GM21515 (cell line): ENCODE measurements around the gene TEX36.
"Not testable (repeated sequence)": the region's sequence is repeated elsewhere in the genome, so short reads cannot be mapped to it uniquely, and the experiment has no call there.

Experiments
- ATAC-seq: cut with Tn5 transposase; IDR thresholded peaks from one replicate; pipeline ENCODE4 v1.9.1; 2021; ENCODE audit not compliant: unreplicated experiment

Gene TEX36, protein sequence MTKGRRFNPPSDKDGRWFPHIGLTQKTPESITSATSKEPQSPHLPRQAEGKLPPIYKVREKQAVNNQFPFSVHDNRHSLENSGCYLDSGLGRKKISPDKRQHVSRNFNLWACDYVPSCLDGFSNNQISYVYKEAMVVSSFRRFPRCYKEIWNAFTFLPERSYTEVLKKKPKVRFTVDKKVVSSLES

DNA sequence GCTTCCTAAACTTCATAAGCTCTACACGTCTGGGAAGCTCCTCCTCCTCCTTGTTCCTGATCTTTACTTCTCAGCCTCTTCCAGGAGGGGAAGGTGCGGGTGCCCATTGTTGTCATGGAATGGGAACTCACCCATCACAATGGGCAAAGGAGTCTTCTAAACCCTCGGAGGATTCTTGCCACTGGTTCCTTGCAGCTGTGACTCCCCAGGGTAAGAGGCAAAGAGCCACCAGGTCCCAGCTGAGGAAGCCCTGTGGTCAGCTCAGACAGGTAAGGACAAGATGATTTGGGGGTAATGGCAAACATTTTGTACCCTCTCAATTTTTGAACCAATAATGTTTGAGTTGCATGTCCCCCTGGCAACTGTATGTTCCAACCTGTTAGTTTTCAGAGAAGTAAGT is at the start of gene TEX36:
TEX36 (minus strand) TSS at position 101 of the 400 bp plus-strand sequence. CDS start 174 bp downstream, outside the sequence.
- ATAC-seq, result no peak

DNA sequence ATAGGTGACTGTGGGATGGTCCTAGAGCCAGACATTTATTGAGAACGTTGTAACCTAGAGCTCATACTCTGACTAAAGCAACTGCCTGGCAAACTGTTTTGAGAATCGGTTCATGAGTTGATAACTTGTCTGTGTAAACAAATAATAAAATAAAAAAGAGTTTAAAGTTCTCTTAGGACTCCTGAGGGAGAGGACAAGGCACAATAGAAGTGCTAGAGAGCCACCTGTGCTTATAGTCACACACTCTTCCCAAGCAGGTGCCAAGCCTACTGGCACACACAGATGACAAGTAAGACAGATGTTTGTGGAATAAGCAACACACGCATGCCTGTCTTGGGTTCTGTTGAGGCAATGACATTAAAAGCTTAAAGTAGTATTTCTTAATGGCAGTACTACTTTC is 44.5 kb upstream of the TEX36 start:
- no peak for ATAC-seq

DNA sequence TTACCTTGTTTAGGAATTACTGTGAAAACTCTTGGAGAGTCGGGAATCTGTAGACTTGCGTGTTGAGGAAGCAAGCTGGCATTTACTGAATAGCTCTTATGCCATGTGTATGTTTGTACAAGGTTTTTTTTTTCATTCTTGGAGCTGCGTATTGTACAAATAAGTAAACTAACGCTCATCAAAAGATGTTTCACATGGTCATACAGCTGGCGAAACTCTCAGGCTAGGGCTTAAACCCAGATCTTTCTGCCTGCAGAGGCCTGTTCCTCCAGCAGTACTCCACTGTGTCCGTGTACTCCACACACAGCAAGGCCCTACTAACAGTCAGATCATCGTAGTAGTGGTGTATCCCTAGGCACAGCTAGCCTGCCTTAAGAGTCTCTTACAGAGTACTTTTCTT is 44.0 kb upstream of the TEX36 start:
- ATAC-seq, result no peak

DNA sequence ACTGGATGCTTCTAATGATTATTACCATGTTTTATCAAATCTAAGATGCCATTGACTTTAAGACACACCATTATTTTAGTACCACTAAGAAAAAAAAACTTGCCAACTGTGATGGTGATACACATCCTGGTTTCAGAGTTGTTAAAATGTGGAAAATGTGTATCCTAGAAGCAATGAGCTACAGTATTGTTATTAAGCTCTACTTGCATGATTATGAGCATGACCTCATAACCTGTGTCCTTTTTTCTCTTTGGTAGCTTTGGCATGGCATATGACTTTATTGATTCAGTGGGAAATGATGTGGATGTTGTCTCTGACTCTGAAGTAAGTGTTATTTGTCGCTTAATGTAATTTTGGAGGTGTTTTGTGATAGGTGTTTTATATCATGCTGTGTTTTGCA is 39.8 kb upstream of the TEX36 start:
- no peak for ATAC-seq

DNA sequence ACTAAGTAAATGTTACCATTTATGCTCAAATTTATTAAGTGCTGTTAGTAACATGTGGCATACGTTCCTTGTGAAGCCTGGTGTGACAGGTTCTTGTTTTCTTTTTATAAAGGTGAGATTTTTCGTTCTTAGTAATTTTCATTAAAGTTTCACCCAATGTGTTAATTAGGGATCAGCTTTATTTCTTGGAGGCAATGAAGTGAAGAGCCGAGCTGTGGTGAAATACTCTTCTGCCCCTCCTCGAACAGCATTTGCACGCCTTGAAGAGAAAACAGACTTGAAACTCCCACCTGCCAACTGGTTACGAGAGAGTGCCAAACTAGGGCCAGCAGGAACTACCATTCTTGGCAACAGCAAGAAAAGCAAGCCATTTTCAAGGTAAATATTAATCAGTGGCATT is 38.1 kb upstream of the TEX36 start:
- ATAC-seq, result no peak

DNA sequence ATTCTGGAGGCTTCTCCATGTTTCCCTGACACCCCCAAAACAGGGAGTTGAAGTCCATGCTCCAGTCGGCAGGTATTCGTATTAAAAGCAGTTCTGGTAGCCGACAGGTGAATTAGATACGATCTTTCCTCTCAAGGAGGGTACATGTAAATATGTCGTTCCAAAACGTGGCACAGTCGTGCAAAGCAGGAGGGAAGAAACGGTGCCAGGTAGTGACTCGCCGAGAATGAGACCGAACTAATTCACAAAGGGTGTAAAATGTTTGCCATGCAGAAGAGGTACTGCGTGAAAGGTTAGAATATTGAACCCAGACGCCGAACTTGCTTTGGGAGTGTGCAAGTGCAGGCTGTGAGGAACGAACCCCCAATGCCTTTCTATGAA is 37.0 kb upstream of the TEX36 start:
- no peak for ATAC-seq

DNA sequence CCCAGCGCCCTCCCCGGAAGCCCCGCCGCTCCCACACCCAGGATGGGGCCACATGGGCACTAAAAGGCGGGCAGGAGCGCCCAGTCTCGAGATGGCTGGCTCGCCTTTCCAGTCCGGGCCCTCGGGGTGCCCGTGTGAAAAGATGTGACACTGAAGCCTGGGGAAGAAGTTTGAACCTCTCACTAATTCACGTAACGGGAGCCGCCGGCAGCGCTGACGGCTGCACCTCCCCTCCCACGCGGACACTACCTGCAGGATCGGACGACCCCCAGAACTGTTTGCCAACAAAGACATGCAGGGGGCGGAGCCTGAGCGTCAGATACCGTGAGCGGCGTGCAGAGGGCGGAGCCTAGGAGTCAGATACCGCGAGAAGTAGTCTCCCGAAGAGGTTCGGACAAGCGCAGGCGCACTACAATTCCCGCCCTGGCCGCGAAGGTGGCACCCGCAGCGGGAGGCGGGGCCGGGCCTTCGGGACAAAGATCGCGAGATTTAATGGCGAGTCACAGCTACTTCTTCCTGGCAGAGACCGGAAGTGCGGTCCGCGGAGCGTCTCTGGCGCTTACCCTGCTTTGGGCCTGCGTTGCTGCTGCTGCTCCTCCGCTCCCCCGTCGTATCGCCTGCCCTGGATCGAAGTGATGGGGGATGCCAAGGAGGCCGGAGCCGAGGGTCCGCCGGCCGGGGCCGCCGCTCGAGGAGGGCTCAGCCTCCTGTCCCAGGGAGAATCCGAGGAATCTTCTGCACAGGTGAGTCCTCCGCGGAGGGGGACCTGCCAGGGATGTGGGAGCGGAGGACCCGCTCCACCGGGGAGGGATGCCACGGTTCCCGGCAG is 36.4 kb upstream of the TEX36 start, which contains the start of gene EDRF1:
EDRF1 (plus strand) TSS at position 537 of the 829 bp plus-strand sequence; CDS start at position 636, 99 bp downstream.
- ATAC-seq, result peak; percentile 96

DNA sequence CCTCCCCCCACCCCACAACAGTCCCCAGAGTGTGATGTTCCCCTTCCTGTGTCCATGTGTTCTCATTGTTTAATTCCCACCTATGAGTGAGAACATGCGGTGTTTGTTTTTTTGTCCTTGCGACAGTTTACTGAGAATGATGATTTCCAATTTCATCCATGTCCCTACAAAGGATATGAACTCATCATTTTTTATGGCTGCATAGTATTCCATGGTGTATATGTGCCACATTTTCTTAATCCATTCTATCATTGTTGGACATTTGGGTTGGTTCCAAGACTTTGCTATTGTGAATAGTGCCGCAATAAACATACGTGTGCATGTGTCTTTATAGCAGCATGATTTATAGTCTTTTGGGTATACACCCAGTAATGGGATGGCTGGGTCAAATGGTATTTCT is 31.8 kb upstream of the TEX36 start:
- ATAC-seq, result not testable (repeated sequence)

DNA sequence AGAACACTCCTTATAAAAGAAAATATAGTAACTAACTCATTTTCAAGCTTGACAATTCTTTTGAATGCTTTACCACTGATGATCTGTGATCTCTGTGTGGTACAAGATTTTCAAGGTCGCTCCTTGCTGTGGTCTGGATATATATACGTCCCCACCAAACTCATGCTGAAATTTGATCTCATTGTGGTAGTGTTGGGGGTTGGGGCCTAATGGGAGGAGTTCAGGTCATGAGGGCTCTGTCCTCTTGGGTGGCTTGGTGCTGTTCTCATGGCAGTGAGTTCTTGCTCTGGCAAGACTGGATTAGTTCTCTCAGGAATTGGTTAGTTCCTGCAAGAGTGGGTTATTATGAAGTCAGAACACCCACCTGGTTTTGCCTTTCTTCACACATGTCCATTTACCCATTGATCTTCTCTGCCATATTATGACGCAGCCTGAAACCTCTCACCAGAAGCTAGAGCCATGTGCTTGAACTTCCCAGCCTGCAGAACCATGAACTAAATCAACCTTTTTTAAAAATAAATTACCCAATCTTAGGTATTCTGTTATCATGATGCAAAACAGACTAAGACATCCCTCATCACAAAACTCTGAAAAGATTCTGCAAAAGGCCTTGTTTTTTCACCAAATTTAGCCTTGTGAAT is 28.3 kb upstream of the TEX36 start:
- ATAC-seq, result no peak

DNA sequence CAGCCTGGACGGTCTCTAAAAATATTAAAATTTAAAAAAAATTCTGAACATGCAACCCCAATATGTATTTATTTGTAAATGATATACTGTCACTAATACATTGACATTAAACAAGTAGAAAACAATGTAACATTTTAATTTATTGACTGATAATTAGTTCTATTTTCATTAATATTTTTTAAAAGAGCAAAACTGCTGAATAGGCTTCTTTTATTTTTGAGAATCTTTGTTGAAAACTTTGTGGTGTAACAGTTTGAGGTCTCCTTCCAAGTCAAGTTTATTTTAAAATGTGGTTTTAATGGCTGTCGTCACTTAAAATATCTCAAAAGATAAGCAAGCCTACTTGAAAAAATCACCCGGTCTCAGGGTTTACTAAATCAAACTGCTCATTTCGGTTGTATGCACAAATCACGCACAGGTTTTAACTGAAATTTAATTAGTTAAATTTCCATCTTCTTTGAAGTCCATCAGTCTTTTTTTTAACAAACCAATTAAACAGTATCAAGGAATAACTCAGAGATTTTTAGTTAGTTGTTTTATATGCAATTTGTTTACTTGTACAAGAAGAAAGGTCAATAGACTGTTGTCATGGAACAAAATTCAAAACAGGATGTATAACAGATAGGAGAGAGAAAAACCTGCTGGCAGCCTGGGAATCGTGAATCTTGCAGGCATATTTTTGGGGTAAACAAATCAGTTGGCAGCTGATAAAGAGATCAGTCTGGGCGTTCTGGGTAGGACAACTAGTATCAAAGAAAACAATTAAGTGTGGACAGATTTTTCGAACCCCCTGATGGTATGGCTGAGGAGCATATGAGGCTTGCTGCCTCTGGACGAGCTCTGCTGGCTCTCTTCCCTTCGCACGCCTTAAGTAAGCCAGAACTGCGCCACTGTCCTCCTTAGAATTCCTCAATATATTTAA is 26.9 kb upstream of the TEX36 start:
- ATAC-seq, result no peak

DNA sequence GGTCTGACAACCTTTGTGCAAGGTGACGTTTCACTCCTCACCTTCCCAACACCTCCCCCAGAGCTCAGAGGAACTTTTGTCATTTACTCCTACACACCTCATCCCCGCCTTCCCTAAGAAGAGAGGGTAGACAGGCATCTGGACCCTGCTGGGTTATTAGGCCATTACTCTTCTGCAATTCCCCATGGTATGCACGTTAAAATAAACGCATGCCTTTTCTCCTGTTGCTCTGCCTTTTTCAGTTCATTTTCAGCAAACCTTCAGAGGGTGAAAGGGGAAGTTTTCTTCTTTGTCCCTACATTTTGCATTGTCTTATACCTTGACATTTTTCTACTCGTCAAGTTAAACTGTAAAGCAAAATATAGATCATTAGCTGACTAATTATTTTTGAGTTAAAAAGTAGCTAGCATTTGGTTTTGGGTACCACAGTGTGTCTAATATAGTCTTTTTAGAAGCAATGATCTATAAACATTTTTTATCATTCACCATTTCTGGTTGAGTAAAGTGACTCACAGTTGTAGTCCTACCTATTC is 26.1 kb upstream of the TEX36 start:
- ATAC-seq, result no peak

DNA sequence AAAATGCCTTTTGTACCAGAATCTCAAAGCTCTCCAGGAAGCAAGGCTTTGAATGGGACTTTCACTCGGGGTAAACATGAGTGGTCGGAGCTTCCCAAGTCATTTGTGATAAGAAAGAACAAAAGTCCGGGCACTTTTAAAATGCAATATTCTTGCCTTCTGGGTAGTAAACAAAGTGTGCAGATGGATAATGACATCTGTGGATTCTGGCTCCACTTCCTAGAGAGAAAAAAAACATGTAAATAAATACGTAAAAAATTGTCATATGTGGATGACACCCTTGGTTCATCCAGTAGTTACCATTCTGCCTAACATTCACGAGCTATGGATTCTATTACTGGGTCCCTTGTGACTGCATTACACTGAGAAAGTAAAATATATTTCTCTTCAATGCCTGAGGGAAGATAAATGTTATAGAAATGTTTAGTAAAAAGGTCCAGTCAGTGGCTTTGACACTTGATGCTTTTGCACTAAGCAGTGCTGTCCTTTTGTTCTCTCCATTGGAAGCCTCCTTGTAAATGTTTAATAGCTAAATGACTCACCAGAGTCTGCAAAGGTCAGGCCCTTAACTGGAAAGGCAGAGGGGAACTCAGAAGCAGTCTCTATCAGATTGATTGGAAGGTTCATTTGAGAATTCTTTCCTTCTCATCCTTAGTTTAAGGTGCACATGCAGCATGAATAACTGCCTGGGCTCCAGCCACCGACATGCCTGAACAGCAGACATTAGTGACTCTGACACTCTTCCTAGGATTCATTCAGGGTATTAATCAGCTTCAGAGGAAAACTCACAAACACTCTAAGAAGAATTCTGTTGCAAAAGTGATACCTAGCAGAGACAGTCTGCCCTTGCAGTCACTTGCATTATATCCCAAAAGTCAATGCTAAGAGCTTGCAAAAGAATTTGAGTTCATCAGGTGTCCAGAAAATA is 24.8 kb upstream of the TEX36 start:
- no peak for ATAC-seq

DNA sequence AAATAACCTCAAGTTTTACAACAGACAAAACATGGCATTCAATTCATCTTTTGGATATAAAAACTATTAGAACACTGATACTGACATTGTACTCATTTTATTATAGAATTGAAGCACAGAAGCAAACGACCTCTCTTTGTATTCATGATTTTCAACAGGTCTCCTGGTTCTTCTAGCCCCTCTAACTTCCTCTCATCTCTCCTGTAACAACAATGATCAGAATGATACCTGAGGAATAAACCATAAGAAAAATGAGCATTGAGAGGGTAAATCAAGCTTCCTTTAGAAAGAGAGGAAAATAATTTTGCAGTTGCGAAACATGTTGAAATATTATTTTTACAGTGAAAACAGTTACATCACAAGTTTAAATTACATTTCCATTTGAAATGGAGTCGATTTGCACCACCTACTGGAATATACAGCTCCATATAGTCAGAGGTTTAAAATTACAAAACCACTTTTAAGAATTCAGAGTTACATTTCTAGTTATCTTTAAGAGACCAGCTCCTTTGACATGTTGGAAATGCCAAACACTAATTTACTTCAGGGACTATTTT is 17.5 kb upstream of the TEX36 start:
- ATAC-seq, result no peak

DNA sequence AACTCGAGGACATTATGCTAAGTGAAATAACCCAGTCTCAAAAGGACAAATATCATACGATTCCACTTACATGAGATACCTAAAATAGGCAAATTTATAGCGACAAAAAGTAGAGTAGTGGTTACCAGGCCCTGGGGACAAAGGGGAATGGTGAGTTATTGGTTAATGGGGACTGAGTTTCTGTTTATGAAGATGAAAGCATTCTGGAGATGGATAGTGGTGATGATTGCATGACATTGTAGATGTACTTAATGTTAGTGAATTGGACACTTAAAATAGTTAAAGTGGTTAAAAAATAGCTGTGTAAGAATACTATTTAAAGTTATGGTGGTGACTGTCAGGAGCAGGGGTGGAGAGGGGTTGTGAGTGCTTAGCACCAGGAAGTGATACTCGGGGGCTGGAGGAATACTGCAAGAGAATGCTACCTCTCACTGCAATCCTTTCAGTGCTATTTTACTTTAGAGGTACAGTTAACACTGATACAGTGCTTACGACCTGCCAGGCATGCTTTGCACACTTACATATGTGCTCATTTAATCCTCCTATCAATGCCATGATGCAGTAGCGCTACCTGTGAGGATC is 16.7 kb upstream of the TEX36 start:
- no peak for ATAC-seq

DNA sequence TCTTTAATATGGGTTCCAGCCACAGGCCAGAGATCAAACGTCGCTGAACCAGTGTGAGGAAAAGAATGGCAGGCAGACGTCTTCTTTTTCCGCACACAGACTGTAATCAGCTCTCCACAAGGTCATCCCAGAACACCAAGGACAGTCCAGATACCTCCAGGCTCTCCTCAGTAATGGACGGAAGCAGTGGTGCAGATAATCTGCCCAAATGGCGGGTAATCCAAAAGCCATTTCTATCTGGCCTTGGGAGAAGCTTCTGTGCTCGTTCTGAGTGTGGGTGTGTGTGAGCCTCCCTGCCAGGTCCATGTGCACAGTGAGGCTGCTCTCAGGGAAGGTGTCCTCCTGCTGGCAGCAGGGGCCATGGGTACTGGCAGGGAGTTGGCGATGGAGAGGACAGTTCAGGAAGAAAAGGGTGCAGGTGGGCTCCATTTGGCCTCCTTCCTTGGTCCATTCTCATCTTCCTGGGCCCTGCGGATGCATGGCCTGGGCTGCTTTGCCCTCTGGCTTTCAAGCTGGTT is 15.6 kb upstream of the TEX36 start:
- ATAC-seq, result no peak

DNA sequence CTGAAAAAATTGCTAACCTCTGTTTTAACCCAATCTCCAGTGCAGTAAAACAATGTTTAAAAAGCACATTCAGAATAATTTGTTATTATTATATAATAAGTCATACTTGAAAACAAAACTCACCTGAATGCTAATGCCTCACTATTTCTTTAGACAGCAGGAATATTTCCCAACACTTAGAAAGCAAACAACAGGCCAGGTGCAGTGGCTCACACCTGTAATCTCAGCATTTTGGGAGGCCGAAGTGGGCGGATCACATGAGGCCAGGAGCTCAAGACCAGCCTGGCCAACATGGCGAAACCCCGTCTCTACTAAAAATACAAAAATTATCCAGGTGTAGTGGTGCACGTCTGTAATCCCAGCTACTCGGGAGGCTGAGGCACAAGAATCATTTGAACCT is 13.9 kb upstream of the TEX36 start:
- ATAC-seq, result not testable (repeated sequence)

DNA sequence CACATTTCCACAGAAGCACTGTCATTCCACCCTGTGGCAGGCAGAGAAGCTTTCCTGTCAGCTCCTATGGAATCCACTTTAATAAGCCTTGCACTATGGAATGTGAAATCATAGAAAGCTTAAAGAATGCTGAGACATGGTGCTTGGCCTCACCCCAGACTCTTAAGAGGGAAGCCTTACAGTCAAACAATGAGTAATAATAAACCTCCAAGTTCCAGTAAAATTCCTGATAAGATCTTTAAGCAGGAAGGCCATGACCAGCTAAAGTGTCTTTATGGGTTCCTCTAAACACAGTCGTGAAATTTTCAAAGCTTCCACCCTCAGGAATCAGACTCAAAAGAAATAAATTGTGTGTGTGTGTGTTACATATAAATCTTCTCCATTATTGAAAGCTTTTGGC is 11.9 kb upstream of the TEX36 start:
- ATAC-seq, result no peak

DNA sequence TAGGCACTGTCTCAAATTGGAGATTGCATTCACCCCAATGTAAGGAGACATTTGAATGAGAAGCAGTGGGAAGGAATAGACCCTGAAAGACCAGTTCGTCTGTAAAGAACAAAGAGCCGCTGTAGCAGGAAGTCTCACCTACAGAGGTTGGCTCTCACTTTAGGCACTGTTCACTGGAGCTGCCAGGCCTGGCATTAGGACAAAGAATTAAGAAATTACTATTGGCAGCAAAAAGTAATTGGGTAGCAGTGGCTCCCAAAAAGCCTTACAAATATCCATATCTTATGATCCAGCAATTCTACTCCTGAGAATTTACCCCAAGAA is 10.5 kb upstream of the TEX36 start:
- no peak for ATAC-seq
